AML-193 (cell line): ENCODE data around the gene LGR4.

ENCODE experiments used
- DNase-seq, 2 experiments: peaks; one replicate each; lab custom pipeline; 2025; lab: John Stamatoyannopoulos, UW

LGR4 gene

DNA sequence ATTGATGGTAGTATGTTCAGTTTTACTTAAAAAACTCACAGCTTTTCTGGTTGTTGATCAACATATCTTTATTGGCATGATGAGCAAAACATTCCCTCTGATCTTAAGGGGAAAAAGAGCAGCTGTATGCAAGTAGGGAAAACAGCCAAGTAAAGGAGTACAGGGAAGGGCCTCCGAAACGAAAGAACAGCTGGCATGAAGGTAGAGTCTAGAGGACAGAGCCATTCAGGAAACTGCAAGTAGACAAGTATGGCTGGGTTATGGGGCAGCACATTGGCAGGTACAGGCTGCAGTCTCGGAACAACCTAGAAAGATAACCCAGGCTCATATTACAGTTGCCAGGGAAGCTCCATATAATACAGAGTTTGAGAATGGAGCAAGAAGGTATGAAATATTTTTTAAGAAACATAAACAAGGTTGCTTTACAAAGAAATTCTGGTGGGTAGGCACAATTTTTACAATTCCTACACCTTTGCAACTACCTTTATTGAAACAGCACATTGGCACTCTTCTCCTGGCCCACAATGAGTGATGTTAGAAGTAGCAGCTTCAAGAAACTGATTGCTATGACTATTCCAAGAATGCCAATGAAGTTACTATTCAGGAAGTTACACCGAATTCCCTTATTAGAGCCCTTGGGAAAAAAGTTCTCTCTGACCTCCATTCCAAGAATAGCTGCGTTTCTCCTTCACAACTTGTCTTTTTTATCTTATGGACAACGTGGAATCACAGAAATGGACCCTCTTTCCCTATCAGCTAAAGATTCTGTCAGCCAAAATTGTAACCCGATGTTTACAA lies 45.2 kb downstream of the LGR4 start:
- DNase-seq: no peak

DNA sequence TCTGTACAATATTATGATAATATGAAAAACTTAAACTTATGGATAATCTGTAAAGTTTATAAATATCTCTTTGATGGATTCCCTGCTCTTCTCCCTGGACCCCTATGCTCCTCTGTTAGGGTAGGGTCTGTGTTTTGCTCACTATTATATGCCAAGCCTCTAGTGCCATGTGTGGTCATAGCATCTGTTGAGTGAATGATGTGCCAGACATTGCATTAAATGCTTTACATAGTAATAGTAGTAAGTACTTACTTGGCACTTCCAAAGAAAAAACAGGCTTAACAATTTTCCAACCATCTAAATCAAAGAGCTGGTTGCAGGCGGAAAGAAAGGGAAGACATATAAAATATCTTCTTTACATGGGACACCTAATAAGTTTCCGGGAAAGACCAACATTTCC lies 46.8 kb downstream of the LGR4 start:
- no peak for DNase-seq

DNA sequence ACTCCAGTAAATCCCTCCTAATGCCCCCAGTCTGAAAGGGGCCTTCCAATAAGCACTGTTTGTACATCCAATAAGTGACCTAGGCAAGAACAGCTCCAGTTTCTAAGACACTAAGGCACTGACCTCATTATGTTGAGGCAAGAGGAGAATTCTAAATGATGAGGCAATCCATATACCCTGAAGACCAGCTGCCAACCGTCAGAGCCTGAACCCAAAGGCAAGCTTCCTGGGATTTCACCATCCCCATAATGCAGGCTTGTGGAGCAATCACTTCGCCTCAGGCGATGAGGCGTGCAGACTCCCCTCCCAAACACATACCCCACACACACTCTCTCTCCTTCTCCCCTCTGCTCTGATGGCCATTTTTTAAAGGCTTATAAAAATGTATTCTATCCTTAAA lies 49.5 kb downstream of the LGR4 start:
- peak; percentile 6 to 12 for DNase-seq

DNA sequence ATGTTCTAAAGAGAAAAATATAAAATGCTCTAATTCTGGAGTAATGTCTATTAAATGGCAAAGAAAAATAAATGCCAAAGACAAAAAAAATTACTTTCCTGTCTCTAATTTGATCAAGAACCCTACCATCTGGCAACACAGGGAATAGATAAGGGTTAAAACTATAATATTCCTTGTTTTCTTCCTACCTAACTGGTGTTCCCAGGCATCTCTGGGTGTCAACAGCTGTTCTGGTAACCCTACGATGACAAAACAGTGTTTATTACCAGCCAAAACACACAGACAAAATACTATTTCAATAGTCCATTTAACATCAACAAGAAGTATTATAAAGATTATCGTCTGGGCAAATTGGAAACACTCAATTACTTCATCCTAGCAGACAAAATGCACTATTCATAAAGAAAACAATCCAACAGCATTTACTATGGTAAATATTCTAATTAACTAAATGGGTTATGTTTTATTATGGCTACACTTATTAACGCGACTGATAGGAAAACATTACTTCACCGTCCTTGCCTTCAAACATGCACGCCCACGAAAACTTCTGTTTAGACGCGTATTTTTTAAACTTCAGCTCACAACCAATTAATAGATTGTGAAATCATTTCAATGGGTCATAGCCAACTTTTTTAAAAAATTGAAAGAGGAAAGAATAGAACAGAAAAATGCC lies 50.6 kb downstream of the LGR4 start:
- DNase-seq: no peak

DNA sequence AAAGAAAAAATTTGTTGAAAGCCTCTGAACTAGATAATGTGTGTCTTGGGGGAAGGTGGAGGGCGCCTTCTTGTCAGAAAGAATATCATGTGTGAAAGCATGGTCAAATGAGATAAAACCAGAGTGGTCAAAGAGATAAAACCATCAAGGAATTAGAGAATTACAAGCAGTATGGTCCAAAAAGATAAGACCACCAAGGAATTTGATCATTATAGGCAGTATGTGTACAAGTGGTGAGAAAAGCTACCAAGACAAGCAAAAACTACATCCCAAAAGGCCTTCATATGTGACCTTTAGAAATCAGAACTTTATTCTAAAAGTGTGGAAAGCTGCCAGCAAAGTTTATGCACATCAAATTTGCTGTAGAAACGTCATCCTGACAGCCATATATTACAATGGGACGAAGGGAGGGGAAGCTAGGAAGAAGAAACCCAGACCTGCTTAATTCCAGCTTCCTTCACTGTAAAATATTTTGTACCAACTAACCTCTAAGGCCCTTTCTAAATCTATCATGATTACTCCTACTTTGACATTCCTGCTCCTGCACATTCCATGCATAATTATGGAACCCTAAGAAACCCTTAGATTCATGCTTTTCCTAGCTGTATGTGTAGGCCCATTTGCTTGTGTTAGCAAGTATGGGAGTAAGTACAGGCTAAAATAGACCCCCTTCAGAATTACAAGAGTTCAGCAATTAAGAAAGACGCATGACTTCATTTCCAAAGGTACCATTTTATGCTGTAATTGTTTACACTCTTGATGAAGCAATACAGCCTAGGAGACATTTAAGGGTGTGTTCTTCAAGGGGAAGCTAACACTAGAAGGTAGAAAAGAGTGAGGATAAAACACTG lies 51.6 kb downstream of the LGR4 start:
- DNase-seq: no peak

DNA sequence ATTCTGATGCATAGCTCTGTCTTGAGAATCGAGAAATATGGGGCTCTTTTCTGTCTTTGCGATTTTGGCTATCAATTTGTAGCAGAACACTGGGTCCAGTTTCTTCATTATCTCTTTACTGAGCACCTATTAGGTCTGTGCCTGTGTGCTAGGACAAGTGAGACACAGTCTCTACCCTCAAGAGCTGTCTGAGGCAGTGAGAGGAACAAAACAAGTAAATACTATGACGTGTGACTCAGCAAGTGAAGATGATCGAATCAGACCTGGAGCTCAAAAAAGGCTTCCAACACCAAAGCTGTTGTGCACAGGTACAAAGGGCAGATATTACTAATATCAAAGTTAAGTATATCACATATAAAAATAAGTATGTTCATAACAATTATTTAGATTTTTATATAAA lies 52.4 kb downstream of the LGR4 start:
- DNase-seq: no peak

DNA sequence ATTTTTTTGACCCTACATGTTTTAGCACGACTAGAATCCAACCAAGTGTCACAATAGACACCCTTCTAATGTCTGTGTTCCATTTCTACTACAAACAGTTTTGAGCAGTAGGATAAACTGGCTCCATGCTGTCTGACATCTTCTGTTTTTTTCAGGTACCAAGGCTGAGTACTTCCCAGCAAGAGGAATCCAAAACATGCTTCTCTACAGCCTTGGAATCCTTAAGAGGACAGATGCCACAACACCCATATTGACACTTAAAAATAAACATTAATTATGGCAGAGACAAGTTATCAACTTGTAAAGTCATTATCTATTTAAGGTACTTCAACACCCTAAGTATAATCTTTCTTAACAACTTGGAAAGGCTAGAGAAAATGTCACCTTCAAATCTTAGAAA lies 54.2 kb downstream of the LGR4 start:
- DNase-seq: no peak

DNA sequence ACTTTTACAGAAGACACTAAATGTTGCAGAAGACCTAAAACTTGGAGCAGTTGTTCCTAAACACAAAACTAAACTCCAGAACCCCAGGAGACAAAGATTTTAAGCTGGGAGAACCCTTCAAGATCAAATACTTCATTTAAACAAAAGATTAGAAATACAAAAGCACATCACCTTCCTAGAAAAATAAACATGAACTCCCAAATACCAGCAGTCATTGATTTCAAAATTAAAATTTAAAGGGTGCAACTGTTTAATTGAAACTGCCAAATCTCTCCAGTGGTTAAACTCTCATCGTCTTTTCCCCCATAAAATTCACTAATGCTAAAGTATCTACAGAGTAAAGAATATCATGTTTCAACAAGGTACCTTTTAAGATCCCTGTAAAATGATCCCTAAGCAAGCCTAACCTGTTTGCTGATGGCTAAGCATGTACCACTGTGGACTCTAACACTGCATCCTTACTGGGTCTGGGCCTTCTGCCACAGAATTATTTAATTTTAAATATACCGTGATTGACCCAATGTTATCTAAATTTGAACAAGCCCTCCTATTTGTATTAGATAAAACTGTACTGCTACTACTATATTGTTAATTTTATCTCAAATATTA lies 55.9 kb downstream of the LGR4 start:
- no peak for DNase-seq

DNA sequence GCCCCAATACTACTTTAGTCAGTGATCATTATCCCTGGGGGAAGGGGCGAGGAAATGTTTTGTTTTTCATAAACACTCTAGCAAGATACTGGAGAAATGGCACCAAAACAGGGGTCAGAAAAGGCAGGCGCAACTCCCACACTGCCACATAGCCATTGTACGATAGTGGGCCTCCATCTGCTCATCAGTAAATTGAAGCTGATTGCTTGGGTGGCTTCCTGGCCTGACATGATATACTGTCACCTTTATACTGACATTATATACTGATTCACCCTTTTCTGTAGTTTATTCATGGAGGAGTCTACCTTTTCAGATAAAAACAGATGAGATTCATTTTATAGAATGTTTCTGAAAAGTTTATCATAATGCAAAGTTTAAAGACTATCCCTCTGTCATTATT lies 57.9 kb downstream of the LGR4 start:
- DNase-seq: no peak

DNA sequence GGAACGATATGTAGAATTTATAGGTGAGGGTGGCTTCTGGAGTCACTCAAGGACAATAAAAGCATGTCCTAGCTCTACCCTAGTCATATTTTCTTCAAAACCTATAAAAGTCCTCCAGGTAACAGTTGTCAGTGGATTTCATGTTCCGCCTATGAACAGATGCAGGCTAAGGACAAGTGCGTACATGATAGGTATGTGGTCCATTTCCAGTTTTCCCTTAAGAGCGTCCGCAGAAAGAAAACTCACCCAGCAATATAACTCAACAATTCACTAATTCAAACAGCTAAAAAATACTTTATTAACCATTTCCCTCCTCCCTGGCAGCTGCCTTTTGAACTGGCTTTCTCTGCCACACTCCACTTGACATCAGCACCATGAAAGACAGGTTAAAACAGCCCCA lies 59.4 kb downstream of the LGR4 start:
- no peak for DNase-seq

DNA sequence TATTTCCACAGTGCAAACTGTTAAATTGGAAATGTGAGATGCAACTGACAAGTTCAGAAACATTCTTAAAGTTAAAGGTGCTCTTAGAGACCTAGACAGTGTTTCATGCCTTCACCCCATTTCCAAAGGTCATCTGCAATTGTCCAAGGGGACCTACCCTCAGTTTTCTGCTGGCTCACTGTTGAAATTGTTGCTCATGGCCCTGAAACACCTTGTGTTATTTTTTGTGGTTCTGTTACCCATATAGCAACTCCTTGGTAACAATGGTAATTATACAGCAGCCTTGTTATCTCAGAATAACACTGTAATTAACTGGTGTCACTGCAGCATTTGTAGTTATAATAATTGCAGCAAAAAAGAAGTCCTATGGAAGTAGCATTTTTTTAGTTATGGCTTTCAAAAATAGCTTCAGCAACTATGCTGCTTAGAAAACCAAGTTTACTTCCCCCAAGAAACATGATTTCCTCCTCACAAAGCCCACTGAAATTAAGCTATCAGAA lies 60.3 kb downstream of the LGR4 start:
- no peak for DNase-seq

DNA sequence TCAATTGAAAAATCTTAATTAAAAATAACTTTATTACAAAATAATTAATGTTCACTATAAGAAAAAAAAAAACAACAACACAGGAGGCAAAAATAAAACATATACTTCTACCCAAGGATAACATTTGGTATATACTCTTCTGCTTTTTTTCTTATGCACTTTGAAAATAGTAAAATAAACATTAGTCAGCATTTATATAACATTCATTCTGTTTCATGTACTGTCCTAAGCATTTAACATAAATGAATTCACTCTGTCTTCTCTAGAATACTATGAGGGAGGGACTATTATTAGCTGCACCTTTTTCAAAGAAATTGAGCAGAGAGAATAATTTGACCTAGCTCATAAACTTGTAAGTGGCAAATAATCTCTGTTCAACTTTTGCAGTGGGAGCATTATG lies 61.3 kb downstream of the LGR4 start:
- no peak for DNase-seq

DNA sequence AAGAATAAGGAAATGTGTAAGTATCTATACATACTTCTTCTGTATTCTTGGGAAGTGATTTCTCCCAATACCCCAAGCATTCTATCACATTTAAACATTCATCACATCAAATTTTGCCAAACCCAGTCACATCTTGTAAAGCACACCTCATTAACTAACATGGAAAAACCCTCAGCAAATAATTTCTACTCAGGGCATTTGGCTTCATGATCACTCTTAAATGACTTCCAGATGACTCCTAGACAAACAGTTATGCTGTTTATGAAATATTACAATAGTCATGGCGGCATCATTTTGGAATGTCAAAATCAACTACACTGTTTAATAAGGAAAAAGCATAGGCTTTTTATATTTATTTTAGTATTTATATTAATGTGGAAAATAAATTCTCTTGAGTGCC lies 62.3 kb downstream of the LGR4 start:
- DNase-seq: no peak

DNA sequence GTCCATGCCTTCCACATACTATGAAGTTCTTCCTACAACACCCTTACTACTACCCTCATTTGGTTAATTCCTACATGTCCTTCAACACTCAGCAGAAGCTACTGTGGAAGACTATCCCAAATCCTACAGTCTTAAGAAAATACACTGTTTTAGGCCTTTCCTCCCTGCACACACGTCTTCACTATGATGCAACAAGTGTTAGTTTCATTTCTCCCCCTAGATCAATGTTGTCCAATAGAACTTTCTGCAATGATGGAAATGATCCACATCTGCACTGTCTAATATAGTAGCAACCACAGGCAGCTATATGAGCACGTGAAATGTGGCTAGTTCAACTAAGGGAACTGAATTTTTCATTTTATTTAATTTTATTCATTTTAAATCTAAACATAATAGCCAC lies 62.8 kb downstream of the LGR4 start:
- DNase-seq: no peak

DNA sequence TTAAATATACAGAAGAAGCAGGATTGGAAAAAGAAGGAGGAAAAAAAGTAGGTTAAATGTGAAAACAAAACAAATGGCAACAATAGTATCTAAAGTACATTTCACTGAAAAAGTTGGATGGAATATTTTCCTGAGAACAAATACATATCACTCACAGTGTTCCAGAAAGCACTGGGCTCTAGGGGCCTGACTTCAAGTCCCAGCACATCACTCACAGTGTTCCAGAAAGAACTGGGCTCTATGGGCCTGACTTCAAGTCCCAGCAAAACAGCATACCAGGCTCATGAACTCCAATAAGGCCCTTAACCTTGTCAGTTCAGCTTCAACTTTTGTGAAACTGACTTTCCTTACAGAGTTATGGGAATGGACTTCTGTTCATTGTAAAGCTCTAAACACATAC lies 63.5 kb downstream of the LGR4 start:
- no peak for DNase-seq

DNA sequence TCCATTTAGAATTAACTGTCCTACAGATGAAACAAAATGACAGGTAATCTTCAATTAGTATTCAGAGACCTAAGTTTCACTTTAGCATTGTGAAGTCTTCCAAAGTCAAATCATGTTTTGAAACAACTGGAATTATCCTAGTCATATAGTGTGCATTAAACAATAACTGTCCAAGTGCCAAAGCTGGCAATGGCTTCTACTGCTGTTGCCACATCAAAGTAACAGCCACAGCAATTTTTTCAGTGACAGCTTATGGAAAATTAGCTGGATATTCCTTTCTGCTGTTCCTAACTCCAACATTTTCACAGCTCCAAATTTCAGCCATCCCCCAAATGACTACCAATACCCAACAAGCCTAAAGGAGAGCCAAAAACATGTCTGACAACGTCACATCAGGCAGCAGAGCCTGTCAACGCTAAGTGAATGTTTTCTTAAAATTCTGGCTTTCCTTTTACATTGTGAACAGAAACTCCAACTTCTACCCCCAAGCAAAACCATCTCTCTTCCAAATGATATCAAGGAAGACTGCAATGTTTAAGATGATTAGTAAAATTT lies 64.3 kb downstream of the LGR4 start:
- DNase-seq: no peak

DNA sequence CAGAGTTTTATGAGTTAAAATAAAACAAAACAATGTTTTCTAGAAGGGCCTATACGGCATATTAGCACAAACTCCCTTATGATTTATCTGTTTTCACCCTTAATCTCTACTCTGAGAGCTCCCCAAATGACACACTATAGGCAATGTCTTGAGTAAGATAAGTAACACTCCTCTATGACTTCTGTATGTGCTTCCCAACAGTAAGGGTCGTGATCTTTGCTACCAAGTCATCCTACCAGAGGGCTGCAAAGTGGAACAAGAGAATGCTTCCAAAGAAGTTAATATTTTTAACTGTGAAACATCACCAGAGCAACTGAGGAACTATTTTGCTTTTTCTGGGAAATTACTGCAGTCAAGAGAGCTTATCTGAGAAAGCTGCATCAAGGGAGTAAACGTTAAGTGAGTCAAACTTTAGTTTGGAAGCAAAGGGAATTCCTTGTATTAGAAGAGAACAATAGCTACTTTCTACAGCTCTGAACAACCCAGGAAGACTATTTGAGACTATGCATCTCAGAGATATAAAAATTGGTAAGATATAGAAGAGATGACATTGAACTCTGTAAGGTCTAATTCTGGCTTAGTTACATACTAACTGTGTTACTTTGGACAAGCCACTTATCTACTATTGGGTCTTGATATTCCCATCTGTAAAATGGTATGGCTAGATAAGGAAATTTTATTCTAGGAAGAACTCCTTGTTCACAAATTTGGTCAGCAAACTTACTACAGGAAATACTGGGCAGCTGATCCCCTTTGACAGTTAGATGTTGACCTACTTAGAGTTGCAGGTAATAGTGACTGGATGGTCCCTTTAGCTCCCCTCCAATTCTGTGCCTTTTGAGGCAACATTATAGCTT lies 65.9 kb downstream of the LGR4 start:
- no peak for DNase-seq

DNA sequence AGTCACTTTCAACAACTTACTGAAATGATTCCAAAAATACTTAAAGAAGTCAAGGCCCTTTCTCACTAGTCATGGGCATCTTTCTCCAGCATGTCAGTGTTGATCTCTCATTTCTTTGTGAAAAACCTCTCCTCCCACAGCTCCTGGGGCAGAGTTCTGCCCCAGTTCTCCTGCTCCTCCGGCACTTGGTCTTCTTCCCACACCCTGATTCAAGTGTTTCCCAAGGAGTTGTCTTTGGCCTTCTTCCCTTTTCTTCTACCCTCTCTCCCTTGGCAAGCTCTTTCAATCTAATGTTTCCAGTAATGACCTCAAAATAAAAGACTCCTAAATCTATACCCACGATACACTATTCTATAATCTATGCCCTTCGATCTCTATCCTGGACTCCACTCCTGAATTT lies 67.5 kb downstream of the LGR4 start:
- DNase-seq: no peak

DNA sequence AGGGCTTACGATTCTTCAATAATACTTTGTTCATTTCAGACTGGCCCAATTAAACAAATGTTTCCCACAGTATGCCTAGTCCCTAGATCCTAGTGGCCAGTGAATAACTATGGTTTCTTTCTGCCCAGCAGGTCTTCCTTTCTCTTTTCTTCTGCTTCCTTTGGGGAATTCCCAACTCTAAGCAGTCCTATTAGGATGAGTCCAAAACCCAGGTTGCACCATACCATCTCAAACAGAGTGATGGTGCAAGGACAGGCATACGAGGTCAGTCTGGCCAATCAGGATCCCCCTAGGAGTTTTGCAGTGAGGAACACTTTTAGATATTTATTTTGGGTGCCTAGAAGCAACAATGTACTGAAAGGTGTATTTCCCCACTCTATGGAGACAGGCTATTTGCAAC lies 68.2 kb downstream of the LGR4 start:
- no peak for DNase-seq

DNA sequence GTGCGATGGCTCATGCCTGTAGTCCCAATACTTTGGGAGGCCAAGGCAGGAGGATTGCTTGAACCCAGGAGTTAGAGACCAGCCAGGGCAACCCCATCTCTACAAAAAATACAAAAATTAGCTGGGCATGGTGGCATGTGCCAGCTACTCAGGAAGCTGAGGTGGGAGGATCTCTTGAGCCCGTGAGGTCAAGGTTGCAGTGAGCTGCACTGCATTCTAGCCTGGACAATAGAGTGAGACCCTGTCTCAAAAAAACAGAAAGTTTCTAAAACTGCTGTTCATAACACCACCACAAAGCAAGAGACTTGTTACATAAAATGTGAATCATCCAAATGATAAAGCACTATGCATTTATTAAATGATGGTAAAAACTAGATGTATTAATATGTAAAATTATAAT lies 69.4 kb downstream of the LGR4 start:
- no peak for DNase-seq

DNA sequence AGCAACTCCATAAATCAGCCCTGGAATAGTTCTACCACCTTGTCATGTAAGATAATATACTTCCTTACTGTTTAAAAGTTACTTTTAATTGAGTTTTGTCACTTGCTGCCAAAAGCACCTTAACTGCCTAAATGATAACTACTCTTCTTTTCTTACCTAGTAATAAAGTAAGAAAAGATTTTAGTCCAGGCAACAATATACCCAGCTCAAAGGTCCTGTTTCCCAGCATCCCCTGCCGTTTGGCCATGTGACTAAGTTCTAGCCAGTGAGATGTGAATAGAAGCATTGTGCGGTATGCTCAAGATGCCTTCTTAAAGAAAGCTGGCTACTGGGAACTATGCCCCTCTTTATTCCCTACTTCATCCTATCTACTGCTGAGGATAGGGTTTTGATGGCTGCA lies 70.1 kb downstream of the LGR4 start:
- DNase-seq: no peak
